ENCODE measurements around the gene KRTAP5-5.

KRTAP5-5 gene

GRCh38 chr11:1650034-1650917 is 20.7 kb downstream of the KRTAP5-5 start:
- CTCF ChIA-PET = interaction anchor here (1.4 to 7.6 kb wide), 5 partner anchors 9 to 501 kb away, joined by 4 to 107 read pairs (median 62); partner anchors contain the start of gene SYT8
- TF ChIP-seq, protein P1, sequence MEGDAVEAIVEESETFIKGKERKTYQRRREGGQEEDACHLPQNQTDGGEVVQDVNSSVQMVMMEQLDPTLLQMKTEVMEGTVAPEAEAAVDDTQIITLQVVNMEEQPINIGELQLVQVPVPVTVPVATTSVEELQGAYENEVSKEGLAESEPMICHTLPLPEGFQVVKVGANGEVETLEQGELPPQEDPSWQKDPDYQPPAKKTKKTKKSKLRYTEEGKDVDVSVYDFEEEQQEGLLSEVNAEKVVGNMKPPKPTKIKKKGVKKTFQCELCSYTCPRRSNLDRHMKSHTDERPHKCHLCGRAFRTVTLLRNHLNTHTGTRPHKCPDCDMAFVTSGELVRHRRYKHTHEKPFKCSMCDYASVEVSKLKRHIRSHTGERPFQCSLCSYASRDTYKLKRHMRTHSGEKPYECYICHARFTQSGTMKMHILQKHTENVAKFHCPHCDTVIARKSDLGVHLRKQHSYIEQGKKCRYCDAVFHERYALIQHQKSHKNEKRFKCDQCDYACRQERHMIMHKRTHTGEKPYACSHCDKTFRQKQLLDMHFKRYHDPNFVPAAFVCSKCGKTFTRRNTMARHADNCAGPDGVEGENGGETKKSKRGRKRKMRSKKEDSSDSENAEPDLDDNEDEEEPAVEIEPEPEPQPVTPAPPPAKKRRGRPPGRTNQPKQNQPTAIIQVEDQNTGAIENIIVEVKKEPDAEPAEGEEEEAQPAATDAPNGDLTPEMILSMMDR (IDR thresholded peaks at IDR 0.05; ENCODE audit: control extremely low read depth, extremely low read depth, low read depth, missing control alignments) = no peak
- DNase-seq (ENCODE audit: extremely low spot score) = no peak
- POLR2A ChIA-PET = no interaction called here

DNA sequence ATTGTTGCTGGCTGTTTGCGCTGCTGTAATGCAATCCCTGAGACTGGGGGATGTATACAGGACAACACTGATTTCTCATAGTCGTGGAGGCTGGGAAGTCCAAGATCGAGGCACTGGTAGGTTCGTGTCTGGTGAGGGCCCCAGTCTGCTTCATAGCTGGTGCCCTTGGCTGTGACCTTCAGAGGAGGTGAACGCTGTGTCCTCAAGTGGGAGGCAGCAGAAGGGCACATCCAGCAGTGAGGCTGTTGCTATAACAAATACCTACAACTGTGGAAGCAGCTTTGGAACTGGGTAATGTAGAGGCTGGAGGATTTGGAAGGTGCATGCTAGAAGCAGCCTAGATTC is 21.3 kb downstream of the KRTAP5-5 start:
- POLR2A ChIA-PET = no interaction called here
- TF ChIP-seq, protein P1 (IDR thresholded peaks at IDR 0.05; ENCODE audit: control extremely low read depth, extremely low read depth, low read depth, missing control alignments) = no peak
- CTCF ChIA-PET = interaction anchor here (0.5 to 7.6 kb wide), 7 partner anchors 10 to 500 kb away, joined by 4 to 107 read pairs (median 33); partner anchors contain the start of gene SYT8
- no peak for DNase-seq (ENCODE audit: extremely low spot score)

GRCh38 chr11:1651411-1651980 is 21.9 kb downstream of the KRTAP5-5 start:
- no peak for DNase-seq (ENCODE audit: extremely low spot score)
- POLR2A ChIA-PET = no interaction called here
- TF ChIP-seq, protein P1 (IDR thresholded peaks at IDR 0.05; ENCODE audit: control extremely low read depth, extremely low read depth, low read depth, missing control alignments) = no peak
- CTCF ChIA-PET = interaction anchor here (0.5 to 7.6 kb wide), 7 partner anchors 11 to 499 kb away, joined by 4 to 107 read pairs (median 33); partner anchors contain the start of gene SYT8

- no peak for DNase-seq (ENCODE audit: extremely low spot score)
- ChIA-PET POLR2A (no interaction called here), CTCF (interaction anchor here (0.6 to 7.6 kb wide), 54 partner anchors 11 to 506 kb away, joined by 3 to 107 read pairs (median 5); partner anchors contain the start of genes KRTAP5-5, KRTAP5-6, SYT8 and TNNI2)
- TF ChIP-seq, protein P1 (IDR thresholded peaks at IDR 0.05; ENCODE audit: control extremely low read depth, extremely low read depth, low read depth, missing control alignments) = no peak
Observed at GRCh38 chr11:1652026-1652425, 22.5 kb downstream of the KRTAP5-5 start.

DNA sequence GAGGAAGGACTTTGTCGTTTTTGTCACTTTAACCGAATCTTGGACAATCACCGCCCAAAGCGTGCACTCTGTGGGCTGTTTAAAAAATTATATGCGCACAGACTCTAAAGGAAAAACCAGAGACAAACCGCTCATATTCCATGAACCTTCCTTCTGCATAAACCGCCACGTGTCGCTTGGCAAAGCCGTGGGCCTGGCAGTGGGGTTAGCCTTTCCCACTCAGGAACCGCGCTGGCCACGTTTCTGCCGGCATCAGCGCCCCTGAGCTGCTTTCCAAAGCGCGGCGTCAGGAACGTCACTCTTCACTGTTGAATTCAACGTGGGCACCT is 22.8 kb downstream of the KRTAP5-5 start:
- ChIA-PET CTCF (interaction anchor here (0.6 to 7.6 kb wide), 54 partner anchors 12 to 506 kb away, joined by 3 to 107 read pairs (median 5); partner anchors contain the start of genes KRTAP5-5, KRTAP5-6, SYT8 and TNNI2), POLR2A (no interaction called here)
- TF ChIP-seq, protein P1 (IDR thresholded peaks at IDR 0.05; ENCODE audit: control extremely low read depth, extremely low read depth, low read depth, missing control alignments) = no peak
- DNase-seq (ENCODE audit: extremely low spot score) = no peak

DNA sequence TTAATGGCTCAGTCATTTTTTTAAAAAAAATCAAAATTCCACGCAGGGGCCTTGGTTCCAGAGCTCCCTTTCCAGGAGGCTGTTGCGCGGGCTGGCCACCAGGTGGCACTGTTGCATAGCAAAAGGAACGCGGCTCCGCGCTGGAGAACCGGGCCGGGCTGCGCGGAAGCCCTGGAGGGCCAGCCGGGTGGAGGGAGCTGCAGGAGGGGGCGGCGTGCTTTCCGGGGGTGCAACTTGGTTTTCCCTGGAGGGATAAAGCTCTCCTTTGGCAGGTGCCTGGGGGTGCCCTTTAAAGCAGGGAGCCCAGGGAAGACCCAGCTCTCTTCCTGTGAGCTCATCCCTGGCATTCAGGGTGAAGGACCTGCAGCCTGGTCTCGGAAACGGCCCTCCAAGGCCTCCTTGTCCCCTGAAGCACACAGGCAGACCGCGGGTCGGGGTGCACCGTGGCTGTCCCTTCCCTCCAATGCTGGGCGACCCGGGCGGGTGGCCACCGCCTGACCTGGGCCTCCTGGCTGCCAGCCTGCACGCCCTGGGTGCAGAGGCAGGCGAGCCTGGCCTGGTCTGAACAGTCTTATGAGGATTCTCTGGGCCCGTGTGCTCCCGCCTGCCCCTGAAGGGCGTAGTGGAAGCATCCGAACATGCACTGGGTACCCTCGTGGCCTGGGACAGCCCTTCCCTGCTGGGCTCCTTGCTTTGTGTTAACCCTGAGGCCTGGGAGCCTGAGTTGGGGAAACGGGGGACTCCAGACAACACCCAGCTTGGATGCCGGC is 23.4 kb downstream of the KRTAP5-5 start:
- CTCF ChIA-PET = interaction anchor here (0.6 to 7.6 kb wide), 55 partner anchors 12 to 644 kb away, joined by 3 to 107 read pairs (median 5); partner anchors contain the start of genes KRTAP5-5, KRTAP5-6, SYT8 and TNNI2
- TF ChIP-seq, protein P1 (IDR thresholded peaks at IDR 0.05; ENCODE audit: control extremely low read depth, extremely low read depth, low read depth, missing control alignments) = peak; percentile 97
- POLR2A ChIA-PET = no interaction called here
- DNase-seq (ENCODE audit: extremely low spot score) = peak; percentile 90
